ENCODE data around the gene TLL2. TPM values are rescaled to one million over a fixed set of nuclear protein-coding genes. Genes with fewer than 3 reads are reported as not detected.

TLL2 gene
- total RNA-seq, 1 experiment from 2014 or later = 9.1 TPM

DNA sequence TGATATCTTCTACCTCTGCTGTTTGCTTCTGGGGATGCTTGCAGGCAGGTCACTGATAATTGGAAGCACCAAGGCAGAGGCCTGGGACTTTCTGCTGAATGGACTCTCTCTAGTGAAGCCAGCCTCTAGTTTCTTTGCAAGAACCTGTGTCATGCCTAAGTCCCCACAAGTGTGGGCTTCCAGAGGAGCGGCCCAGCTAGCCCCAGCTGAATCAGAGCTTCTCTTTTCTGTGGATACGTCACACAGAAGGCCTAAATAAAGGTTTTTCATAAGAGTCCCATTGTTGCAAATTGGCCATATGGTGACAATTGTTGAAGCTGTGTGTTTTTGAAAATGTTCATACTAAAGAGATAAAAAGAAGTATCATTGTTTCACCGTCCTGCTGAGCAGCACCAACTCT is 148.2 kb downstream of the TLL2 start:
- Mint-ChIP-seq H3K4me1 (no peaks in the 10 kb centered on the region; the same call in 1 of the 2 replicates), H3K9me3 (peaks cover 2% of the 10 kb centered on the region; the same call in 1 of the 2 replicates), H3K4me3 (no peak overlapping the region), H3K27ac (no peak overlapping the region), H3K36me3 (no peaks in the 10 kb centered on the region), H3K27me3 (ENCODE audit: low read depth) (no peaks in the 10 kb centered on the region; the same call in 1 of the 2 replicates)
- ATAC-seq (no peak), DNase-seq (ENCODE audit: low spot score) (no peak)
- CTCF ChIA-PET = interaction anchor here (0.8 to 2.8 kb wide), 5 partner anchors 10 to 349 kb away, joined by 3 to 8 read pairs (median 4); partner anchors contain the start of gene TLL2
- no peak for TF ChIP-seq SMAD3 (CRISPR knock-in tag; IDR thresholded peaks at IDR 0.05; ENCODE audit: borderline replicate concordance)
- no peak for TF ChIP-seq RELA (CRISPR knock-in tag; IDR thresholded peaks at IDR 0.05; ENCODE audit: borderline replicate concordance)
- no peak for TF ChIP-seq ZNF281 (CRISPR knock-in tag; IDR thresholded peaks at IDR 0.05)
- TF ChIP-seq RORB (CRISPR knock-in tag; IDR thresholded peaks at IDR 0.05) = no peak
- TF ChIP-seq TP53 (CRISPR knock-in tag; IDR thresholded peaks at IDR 0.05) = no peak
- TF ChIP-seq ZNF416 (CRISPR knock-in tag; IDR thresholded peaks at IDR 0.05) = no peak
- TF ChIP-seq ZBTB21 (CRISPR knock-in tag; IDR thresholded peaks at IDR 0.05; ENCODE audit: borderline replicate concordance) = no peak
- no peak for TF ChIP-seq CREM (CRISPR knock-in tag; IDR thresholded peaks at IDR 0.05)
- no peak for TF ChIP-seq ZNF138 (CRISPR knock-in tag; conservative IDR thresholded peaks at IDR 0.05)
- no peak for TF ChIP-seq JUN (CRISPR knock-in tag; IDR thresholded peaks at IDR 0.05)
- POLR2A ChIA-PET = no interaction called here

DNA sequence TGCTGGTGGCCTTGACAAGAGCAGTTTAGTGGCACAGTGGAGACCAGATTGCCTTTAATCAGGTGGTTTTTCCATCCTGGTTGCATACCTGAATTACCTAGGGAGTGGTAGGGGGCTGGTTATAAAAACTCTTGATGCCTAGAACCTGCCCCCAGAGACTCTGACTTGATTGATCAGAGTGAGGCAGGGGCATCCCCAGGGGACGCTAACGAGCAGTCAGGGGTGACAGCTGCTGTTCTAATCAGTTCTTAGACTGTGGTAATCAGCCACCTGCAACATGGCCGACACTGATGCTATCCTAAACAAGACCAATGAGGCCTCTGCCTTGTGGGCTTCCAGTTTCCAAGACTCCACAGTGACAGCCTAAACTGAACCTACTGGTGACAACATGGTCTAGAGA is 153.0 kb downstream of the TLL2 start:
- DNase-seq (ENCODE audit: low spot score) (no peak), ATAC-seq (no peak)
- TF ChIP-seq ZNF219 (CRISPR knock-in tag; IDR thresholded peaks at IDR 0.05; ENCODE audit: borderline replicate concordance) = no peak
- TF ChIP-seq JUN (CRISPR knock-in tag; IDR thresholded peaks at IDR 0.05) = no peak
- H3K4me3 Mint-ChIP-seq = no peak overlapping the region
- CTCF ChIA-PET = no interaction called here
- POLR2A ChIA-PET = no interaction called here
- peaks cover 2% of the 10 kb centered on the region; the same call in 1 of the 2 replicates for H3K9me3 Mint-ChIP-seq
- no peaks in the 10 kb centered on the region; the same call in 1 of the 2 replicates for H3K36me3 Mint-ChIP-seq
- H3K27me3 Mint-ChIP-seq (ENCODE audit: low read depth) = no peaks in the 10 kb centered on the region; the same call in 1 of the 2 replicates
- H3K4me1 Mint-ChIP-seq = peaks cover 5% of the 10 kb centered on the region; the same call in 1 of the 2 replicates
- no peak overlapping the region for H3K27ac Mint-ChIP-seq

DNA sequence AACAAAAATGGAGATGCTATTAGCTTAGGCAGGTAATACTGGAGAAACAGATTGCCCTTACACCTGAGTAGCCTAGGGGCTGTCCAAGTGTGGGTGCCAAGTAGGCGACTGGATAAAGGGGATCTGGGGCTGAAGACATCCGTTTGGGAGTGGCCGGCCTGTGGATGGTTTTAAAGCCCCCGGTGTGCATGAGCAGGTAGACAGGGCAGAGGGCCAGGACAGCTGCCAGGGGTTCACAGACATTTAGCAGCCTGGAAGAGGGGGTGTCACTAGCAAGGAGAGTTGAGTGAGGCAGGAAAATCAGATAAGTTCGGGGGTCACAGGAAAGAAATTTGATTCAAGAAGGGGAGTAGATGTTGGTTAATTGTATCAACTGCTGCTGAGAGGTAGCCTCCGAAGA is 153.4 kb downstream of the TLL2 start:
- POLR2A ChIA-PET = no interaction called here
- peaks cover 5% of the 10 kb centered on the region; the same call in 1 of the 2 replicates for H3K4me1 Mint-ChIP-seq
- H3K9me3 Mint-ChIP-seq = peaks cover 2% of the 10 kb centered on the region; the same call in 1 of the 2 replicates
- no peaks in the 10 kb centered on the region; the same call in 1 of the 2 replicates for H3K36me3 Mint-ChIP-seq
- CTCF ChIA-PET = no interaction called here
- H3K27ac Mint-ChIP-seq = no peak overlapping the region
- H3K27me3 Mint-ChIP-seq (ENCODE audit: low read depth) = no peaks in the 10 kb centered on the region; the same call in 1 of the 2 replicates
- no peak for ATAC-seq
- no peak for TF ChIP-seq FOXP1 (CRISPR knock-in tag; IDR thresholded peaks at IDR 0.05; ENCODE audit: borderline replicate concordance)
- no peak for TF ChIP-seq RELA (CRISPR knock-in tag; IDR thresholded peaks at IDR 0.05; ENCODE audit: borderline replicate concordance)
- no peak for TF ChIP-seq STAT6 (CRISPR knock-in tag; conservative IDR thresholded peaks at IDR 0.05; ENCODE audit: low read depth)
- TF ChIP-seq, protein P1, sequence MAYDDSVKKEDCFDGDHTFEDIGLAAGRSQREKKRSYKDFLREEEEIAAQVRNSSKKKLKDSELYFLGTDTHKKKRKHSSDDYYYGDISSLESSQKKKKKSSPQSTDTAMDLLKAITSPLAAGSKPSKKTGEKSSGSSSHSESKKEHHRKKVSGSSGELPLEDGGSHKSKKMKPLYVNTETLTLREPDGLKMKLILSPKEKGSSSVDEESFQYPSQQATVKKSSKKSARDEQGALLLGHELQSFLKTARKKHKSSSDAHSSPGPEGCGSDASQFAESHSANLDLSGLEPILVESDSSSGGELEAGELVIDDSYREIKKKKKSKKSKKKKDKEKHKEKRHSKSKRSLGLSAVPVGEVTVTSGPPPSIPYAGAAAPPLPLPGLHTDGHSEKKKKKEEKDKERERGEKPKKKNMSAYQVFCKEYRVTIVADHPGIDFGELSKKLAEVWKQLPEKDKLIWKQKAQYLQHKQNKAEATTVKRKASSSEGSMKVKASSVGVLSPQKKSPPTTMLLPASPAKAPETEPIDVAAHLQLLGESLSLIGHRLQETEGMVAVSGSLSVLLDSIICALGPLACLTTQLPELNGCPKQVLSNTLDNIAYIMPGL (CRISPR knock-in tag; IDR thresholded peaks at IDR 0.05) = no peak
- TF ChIP-seq, protein P2, sequence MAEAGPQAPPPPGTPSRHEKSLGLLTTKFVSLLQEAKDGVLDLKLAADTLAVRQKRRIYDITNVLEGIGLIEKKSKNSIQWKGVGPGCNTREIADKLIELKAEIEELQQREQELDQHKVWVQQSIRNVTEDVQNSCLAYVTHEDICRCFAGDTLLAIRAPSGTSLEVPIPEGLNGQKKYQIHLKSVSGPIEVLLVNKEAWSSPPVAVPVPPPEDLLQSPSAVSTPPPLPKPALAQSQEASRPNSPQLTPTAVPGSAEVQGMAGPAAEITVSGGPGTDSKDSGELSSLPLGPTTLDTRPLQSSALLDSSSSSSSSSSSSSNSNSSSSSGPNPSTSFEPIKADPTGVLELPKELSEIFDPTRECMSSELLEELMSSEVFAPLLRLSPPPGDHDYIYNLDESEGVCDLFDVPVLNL (CRISPR knock-in tag; IDR thresholded peaks at IDR 0.05; ENCODE audit: borderline replicate concordance, low read depth) = no peak
- no peak for TF ChIP-seq EMX1 (CRISPR knock-in tag; IDR thresholded peaks at IDR 0.05)
- no peak for TF ChIP-seq PRRX2 (CRISPR knock-in tag; IDR thresholded peaks at IDR 0.05)
- TF ChIP-seq FOXK1 (CRISPR knock-in tag; IDR thresholded peaks at IDR 0.05) = no peak
- no peak for DNase-seq (ENCODE audit: low spot score)
- no peak overlapping the region for H3K4me3 Mint-ChIP-seq

Measured in WTC11 (cell line).